ENCODE data around the gene PLCG2.

The PLCG2 gene

DNA sequence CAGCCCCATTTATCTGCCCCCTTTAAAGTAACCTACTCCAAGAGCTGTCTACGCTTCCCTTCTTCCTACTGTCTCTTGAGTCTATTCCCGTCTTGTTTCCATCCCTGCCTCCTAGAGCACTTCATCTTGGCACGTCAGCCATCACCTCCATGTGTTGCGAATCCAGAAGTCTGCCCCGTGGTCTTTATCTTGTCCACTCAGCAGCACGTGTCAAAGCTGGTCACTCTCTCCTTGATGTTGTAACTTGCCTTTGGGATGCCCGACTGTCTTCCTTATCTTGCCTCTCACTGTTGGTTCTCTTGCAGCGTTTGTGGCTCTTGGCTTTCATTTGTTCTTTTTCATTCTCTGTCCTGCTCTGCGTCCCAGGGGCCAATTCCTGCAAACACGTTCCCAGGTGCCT is 99.4 kb downstream of the PLCG2 start:
- no peak for DNase-seq (ENCODE audit: low spot score)

DNA sequence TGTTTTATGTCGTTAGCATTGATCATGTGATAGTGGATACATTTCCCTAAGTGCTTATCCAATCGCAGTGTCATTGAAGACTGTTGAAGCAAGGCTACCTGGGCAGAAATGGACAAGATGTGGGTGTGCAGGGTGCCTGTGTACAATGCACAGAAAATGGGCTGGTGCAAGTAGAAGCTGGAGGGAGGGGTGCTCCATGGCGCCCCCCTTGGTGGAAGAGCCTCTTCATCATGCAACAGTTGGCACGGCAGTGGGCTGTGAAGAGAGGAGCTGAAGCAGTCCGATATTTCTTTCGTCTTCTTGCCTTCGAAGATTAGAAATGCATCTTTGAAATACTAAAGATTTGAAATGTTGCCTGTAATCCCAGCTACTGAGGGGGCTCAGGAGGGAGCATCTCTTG is 100.5 kb downstream of the PLCG2 start:
- no peak for DNase-seq (ENCODE audit: low spot score)

DNA sequence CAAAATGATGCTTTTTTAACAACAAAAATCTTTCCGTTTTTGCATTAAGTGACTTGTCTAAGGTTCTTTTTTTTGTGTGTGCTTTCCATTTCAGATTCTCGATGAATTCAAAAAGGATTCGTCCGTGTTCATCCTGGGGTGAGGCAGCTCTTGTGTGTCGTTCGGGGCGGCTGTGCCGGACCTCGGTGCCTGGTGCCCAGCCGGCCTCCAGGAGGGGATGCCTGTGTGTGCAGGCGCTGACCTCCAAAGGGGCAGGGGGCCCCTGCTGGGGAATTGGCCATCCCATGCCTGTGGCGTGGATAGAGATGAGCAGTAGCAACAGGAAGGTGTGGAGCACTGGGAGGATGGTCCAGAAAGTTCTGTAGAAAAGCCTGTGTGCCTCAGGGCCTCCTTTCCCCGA is 101.7 kb downstream of the PLCG2 start:
- DNase-seq (ENCODE audit: low spot score): no peak

DNA sequence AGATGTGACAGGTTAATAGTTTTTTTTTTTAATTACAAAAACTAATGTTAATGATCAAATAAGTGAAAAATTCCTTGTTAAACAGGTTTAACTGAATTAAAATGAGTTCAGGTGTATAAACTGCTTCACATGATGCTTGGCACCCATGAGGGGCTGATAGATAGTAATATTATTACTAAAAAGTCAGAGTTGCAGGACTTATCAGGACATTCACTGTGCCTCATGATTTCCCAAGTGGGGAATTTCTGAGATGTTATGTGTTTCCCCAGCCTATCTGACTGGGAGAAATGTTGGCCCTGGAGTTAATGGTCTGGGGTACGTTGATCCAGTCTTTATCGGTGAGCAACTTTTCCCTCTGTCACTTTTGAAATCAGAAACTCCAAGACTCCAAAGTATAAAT is 102.1 kb downstream of the PLCG2 start:
- DNase-seq (ENCODE audit: low spot score): no peak

DNA sequence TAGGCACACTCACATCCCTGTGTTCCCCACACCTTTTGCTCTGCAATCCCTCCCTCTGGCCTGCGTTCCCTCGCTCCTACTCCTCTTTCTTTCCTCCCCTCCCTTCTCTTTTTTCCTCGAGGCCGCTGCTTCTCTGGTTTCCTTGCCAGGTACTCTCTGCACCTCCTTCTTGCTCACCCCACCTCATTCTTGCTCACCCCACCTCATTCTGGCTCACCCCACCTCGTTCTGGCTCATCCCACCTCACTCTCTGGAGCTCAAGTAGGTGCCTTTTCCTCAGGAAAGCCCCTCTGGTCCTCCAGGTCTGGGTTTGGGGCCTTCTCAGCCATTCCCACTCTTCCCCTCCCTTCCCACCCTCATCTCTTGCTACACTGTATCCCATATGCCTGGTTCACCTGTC is 103.5 kb downstream of the PLCG2 start:
- DNase-seq (ENCODE audit: low spot score): no peak

DNA sequence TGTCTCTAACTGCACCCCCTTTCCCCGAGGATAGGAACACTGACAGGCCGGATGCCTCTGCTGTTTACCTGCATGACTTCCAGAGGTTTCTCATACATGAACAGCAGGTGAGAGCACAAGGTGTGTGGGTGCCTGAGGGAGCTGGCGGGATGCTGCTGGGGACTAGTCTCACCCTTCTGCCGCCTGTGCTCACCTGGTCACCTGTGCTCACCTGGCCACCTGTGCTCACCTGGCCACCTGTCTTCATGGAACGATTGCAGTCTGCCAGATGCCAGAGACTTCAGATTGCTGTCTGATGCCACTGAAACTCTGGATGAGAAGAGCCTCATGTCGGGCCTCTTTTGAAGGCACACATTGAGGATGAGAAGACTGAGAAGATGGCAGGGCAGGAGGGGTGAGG is 104.1 kb downstream of the PLCG2 start:
- no peak for DNase-seq (ENCODE audit: low spot score)

DNA sequence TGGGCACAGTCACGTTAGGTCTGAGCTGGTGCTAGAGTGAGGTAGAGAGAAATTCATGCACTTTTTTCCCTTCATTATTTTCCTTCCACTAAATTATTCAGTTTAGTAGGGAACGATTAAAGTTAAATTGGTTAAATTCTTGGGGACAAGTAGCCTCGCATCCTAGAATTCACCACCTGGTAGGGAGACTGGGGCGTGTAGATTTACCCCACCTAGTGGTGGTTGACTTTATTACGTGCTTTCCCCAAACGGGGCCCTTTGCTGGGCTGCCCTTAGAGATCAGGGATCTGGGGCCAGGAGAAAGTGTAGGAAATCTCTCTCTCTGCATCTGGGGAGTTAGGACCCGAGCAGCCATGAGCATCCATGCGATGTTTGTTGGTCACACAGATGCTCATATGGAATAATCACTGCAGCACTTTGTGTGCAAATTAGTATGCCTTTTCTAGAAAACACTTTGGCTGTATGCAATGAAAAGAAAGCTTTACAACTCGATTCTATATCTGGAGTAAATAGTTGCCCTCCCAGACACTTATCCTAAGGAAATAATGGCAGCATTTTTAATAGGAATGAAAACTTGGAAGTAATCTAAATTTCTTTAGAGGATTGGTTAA is 107.0 kb downstream of the PLCG2 start:
- DNase-seq (ENCODE audit: low spot score): peak; percentile 36

DNA sequence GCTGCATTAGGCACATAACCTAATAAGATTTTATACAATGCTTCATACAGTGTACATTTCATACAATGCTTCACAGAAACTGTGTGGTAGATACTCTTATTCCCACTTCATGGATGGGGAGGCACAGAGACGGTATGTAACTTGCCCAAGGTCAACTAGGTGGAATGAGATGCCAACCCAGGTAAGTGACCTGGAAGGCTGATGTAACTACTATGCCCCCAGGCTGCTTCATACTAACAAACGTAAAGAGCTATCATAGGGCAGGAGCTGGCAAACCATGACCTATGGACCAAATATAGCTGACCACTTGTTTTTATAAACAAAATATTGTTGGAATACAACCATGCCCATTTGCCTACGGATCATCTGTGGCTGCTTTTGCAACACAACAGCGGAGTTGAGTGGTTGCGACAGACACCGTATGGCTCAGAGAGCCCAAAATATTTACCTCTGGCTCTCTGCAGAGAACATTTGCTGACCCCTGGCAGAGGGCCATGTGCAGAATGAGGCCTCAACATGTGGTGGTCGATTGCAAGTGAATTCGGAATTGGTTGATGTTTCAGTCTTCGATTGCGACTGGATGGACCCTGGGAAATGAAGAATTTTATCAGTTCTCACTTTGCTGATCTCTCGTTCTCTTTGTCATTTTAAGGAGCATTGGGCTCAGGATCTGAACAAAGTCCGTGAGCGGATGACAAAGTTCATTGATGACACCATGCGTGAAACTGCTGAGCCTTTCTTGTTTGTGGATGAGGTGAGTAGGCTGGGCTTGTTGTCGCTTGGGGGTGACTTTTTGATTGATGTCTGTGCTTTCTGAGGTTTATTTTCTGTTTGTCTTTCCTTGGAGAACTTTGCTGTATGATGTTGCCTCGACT is 109.7 kb downstream of the PLCG2 start:
- peak; percentile 17 for DNase-seq (ENCODE audit: low spot score)

DNA sequence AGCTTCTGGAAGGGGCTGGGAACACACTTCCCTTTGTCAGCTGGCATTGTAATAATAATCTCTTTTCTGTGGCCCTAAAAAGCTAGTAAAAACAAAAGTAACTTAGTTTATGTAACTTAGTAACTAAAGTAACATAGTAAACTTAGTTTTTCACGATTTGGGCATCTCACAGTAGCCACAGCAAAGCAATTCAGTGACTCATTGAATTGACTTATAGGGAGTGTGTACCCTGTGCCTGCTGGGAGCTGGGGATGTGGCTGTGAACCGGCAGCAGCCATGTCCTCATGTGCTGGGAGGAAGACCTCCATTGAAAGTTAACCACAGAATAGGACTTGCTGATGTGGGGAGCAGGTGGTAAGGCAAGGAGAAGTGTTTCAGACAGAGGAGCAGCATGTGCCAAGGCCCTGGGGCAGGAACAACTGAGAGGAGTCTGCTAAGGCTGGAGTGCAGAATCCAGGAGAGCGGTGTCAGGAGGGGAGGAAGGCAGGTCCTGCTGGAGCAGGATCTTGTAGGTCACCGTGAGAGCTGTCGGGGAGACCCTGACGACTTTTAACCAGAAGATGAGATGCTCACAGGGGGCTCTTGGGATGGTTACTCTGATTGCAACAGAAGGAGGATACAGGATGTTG is 112.8 kb downstream of the PLCG2 start:
- no peak for DNase-seq (ENCODE audit: low spot score)

DNA sequence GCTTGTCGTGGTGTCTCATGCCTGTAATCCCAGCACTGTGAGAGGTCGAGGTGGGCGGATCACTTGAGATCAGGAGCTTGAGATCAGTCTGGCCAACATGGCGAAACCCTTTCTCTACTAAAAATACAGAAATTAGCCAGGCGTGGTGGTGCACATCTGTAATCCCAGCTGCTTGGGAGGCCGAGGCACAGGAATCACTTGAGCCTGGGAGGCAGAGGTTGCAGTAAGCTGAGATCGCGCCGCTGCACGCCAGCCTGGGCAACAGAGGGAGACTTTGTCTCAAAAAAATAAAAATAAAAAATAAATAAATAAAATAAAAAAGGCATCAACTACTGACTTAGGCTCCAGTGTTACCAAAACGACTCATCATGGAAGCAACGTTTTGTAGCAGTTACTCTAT is 115.5 kb downstream of the PLCG2 start:
- no peak for DNase-seq (ENCODE audit: low spot score)

DNA sequence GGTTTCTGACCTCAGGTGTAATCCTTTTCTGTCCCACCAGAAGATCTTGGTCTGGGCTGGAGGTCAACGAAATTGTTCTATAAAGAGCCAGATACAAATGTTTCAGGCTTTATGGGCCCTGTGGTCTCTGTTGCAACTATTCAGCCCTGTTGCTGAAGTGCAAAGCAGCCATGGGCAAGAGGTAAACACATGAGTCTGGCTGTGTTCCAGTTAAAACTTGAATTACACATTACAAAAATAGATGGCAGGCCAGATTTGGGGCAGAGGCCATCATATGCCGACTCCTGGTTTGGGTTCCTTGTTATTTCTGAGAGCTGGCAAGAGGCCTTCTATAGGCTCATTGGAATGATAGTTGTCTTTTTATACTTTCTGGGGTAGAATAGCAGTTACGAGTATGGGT is 117.8 kb downstream of the PLCG2 start:
- DNase-seq (ENCODE audit: low spot score): no peak

DNA sequence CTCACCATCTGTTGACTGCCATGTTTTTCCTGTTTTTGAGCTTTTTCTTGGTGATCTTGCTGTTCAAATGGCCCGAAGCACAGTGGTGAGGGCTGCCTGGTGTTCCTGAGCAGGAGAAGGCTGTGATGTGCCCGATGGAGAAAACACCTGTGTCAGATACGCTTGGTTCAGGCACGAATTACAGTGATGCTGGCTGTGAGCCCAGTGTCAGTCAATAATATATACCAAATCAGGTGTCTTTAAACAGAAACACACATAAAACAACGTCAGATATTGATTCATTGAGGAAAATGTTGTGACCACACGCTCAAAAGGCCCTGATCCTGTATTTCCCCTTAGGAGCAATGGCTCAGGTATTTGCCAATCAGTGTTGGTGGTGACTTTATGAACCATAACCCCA is 120.5 kb downstream of the PLCG2 start:
- DNase-seq (ENCODE audit: low spot score): no peak

DNA sequence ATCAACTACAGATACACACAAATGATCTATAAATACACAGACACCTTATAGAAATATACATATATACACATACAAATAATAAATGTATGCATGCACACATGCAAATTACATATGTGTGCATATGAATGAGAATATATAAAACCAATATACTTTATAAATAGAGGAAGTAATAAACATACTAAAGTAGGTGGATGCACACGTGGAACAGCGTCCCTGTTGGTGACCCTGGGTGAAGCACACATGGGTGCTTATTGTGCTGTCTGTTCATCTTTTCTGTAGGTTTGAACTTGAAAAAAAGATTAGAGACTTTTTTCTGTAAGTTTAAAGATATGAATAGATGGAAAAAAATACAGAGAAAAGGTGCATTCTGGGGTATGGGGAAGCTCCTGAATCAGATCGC is 120.9 kb downstream of the PLCG2 start:
- no peak for DNase-seq (ENCODE audit: low spot score)

DNA sequence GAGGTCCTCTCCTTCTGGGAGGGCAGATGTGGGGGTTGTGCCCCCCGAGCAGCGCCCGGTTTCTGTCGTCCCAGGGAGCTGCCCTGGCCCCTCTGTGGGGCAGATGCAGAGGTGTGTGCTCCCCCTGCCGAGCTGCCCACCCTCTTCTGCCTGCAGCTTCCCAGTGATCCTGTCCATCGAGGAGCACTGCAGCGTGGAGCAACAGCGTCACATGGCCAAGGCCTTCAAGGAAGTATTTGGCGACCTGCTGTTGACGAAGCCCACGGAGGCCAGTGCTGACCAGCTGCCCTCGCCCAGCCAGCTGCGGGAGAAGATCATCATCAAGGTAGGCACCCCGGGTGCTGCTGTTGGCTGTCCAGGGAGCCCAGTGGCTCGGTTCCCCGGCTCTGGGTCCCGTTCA is 121.4 kb downstream of the PLCG2 start:
- no peak for DNase-seq (ENCODE audit: low spot score)

DNA sequence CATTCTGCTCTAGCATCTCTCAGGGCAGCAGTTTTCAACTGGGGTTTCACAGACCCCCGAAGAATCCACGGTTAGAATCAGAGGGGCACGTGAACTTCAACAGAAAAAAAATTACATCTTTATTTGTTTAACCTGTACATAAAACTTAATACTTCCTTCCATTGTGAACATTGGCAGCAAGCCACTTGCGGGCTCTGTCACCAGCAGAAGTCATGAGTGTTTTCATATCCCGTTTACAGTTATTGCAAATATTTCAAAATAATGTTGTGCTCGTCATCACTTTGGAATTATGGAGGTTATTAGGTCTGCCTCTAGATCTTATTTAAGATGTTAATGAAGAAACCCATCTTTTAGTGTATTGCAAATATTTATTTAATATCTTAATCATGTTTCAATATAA is 122.4 kb downstream of the PLCG2 start:
- no peak for DNase-seq (ENCODE audit: low spot score)

DNA sequence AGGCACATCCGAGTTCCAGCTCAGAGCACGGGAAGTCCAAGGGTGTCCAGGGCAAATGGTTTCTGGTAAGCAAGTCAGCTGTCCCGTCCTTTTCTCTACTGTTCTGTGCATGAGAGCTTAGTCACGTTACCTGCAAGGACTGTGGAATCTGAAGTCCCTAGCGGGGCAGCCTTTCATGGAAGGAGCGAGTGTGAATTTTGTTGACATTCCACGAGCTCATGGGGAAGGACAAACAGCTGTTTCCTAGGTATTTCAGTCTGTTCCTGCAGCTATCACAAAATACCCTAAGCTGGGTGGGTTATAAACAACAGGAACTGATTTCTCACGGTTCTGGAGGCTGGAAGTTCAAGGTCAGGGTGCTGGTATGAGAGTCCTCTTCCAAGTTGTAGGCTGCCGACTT is 122.9 kb downstream of the PLCG2 start:
- DNase-seq (ENCODE audit: low spot score): no peak

DNA sequence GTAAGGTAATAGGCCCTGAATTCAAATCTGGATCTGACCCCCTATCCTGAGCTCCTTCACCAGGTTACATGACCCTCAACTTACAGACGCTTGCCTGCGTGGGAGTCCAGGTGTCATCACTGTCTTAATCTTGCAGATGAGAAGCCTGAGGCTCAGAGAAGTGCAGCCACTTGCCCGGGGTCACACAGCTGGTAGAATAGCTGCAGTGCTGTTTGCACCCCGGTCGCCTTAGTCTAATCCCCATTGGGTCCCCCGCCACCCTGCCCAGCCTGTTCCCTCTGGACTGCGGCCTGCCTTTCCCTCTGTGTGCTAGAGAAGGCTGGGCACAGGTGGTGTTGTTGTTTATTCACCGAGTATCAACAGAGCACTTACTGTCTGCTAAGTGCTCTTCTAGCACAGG is 125.2 kb downstream of the PLCG2 start:
- no peak for DNase-seq (ENCODE audit: low spot score)

DNA sequence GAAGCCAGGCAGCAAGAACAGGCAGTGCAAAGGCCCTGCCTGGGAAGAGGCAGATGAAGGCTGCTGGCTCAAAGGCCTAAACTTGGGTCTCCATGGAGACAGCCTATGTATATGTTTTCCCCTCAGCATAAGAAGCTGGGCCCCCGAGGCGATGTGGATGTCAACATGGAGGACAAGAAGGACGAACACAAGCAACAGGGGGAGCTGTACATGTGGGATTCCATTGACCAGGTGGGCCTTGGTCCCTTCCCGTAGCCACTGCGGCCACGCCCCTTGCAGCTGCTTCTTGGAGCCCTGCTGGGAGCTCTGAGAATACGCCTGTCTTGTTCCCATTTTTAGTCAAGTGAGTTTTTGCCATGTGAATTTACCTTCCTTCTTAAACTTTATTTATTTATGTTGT is 126.2 kb downstream of the PLCG2 start:
- DNase-seq (ENCODE audit: low spot score): no peak

DNA sequence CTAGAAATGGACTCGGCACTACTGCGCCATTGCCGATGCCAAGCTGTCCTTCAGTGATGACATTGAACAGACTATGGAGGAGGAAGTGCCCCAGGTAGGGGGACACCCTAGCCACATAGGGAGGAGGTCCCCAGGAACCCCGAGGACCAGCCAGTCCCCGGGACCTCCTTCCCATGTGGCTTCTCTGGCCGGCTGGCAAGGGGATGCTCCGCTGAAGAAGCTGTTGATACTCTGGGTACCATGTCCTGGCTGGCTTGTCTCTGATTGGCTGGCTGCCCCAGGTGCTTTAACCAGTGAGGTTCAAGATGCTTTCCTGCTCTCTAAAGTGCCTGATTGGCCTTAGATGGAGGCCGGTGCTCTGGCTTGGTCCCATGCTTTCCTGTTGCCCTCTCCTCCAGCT is 128.6 kb downstream of the PLCG2 start:
- no peak for DNase-seq (ENCODE audit: low spot score)

DNA sequence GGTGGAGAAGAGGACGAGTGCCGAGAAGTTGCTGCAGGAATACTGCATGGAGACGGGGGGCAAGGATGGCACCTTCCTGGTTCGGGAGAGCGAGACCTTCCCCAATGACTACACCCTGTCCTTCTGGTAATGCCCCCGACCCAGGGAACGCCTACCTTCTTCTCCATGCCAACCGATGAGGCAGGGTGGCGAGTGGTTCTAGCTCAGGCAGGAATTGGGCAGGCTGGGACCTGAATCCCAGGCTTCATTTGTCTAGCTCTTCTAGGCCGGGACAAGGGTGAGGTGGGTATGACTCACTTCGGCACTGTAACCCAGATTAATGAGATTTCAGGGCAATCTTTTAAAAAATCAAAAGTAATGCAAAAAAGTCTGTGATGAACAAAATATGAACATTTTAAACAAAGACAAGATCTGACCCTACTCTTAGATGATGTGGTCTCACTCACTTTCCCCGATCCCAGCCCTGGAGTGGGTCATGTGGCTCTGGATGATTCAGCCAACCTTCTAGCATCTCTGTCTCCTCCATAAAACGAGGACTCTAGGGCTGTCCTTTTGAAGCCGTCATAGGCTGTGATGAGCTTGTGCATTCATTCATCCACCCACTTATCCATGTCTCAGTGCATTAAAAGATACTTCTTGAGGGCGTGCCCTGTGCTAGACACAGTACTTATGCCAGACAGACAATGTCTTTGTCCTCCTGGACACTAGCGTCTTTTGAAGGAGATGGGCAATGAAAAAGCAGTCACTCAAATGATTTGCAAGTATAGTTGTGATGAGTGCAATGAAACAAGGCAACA is 129.6 kb downstream of the PLCG2 start:
- DNase-seq (ENCODE audit: low spot score): no peak

DNA sequence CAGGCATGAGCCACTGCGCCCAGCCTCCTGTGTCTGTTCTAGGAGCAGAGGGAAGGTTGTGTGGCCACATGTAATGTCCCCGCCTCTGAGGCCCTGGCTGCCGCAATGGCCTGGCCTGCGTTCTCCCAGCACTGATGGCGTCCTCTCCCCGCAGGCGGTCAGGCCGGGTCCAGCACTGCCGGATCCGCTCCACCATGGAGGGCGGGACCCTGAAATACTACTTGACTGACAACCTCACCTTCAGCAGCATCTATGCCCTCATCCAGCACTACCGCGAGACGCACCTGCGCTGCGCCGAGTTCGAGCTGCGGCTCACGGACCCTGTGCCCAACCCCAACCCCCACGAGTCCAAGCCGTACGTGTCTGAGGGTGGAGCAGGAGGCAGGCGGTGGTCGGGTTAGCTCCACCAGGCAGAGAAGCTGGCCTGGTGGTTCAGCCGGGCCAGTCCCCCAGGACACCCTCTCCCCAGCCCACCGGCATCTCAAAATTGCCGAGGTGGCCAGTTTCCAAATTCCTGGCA is 131.3 kb downstream of the PLCG2 start:
- no peak for DNase-seq (ENCODE audit: low spot score)

DNA sequence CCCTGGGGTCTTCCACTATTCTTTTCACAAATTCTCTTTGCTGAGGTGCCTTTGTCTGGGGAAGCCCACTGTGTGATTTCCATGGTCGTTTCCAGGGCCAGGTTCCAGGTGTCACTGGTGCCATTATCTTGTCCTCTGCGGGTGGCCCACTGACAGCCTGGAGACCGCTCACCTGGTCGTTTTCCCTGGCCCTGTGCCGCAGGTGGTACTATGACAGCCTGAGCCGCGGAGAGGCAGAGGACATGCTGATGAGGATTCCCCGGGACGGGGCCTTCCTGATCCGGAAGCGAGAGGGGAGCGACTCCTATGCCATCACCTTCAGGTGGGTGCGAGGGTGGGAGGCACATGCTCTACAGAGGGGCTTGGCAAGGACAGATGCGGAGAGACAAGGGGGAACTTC is 133.3 kb downstream of the PLCG2 start:
- DNase-seq (ENCODE audit: low spot score): no peak
